H1 (cell line): Measurements from ENCODE around the gene DENND5B. TPM values are rescaled to one million over a fixed set of nuclear protein-coding genes. Genes with fewer than 3 reads are reported as not detected.

Experiments used
- CBX5 ChIP-seq: fragments of 300-800, 300-1000 bp; sonication (generic); IDR thresholded peaks from 2 replicates; pipeline ENCODE4 v1.7.1; 2016; ENCODE audit warnings: antibody characterized with exemption, low read length, low read depth
- CEBPB ChIP-seq: IDR thresholded peaks from 2 replicates; pipeline ENCODE4 v1.6.1; 2012; ENCODE audit warnings: low read depth, low read length
- CREB1 ChIP-seq: IDR thresholded peaks from 2 replicates; pipeline ENCODE4 v1.6.1; 2012; ENCODE audit warnings: inconsistent platforms
- GTF2F1 ChIP-seq: IDR thresholded peaks from 2 replicates; pipeline ENCODE4 v1.6.1; 2012; ENCODE audit warnings: low read depth, low read length, improper control_type of control experiment, borderline replicate concordance
- POLR2AphosphoS5 ChIP-seq: IDR thresholded peaks from 2 replicates; pipeline ENCODE4 v1.6.1; 2011; ENCODE audit warnings: low read depth, low read length
- RBBP5 ChIP-seq: IDR thresholded peaks from 2 replicates; pipeline ENCODE4 v1.7.1; 2012; ENCODE audit warnings: low read depth, mild to moderate bottlenecking, inconsistent platforms, low read length, moderate library complexity, borderline replicate concordance
- SUZ12 ChIP-seq: fragments of 200-600 bp; sonication (generic); IDR thresholded peaks from 2 replicates; pipeline ENCODE4 v1.6.1; 2012; ENCODE audit warnings: mild to moderate bottlenecking, inconsistent platforms, low read length, moderate library complexity, mixed read lengths
- TAF1 ChIP-seq: IDR thresholded peaks from 2 replicates; pipeline ENCODE4 v1.6.1; 2011; ENCODE audit warnings: mild to moderate bottlenecking, low read depth, low read length
- polyA plus RNA-seq, 7 experiments: library from polyadenylated mRNA; depleted of rRNA in 3 of 7; stranded (reverse) in 5 of 7; unstranded in 2 of 7; fragments of >200 nt in 5 of 7; fragments of 200-250 nt in 2 of 7; gene quantifications; 1 replicate in 5 of 7; 2 replicates in 1 of 7; 4 replicates in 1 of 7; pipeline versions ENCODE4 v1.2.1 to v1.2.3, GENCODE V29; 2011 to 2013; ENCODE audit warnings: missing spikeins in 2 of 7, mixed read lengths in 2 of 7
- total RNA-seq: library from RNA; stranded (reverse); fragmentation: NEBNext Ultra II Directional; extraction: Animal tissue kit (Norgen Biotek cat#: 25700); gene quantifications from 2 replicates; pipeline ENCODE4 v1.2.1, GENCODE V29; 2021
- TF ChIP-seq, protein P1 (sequence below): fragments of 300-600 bp; sonication (generic); IDR thresholded peaks from 2 replicates; pipeline ENCODE4 v1.7.1; 2012; ENCODE audit warnings: low read length, moderate library complexity, mild to moderate bottlenecking, inconsistent platforms; ENCODE audit not compliant: insufficient replicate concordance

Gene DENND5B
- total and polyA plus RNA-seq, 2 of the 8 experiments (the other 6 are each of a cell fraction or from before 2014, with no cell fraction given) = 13.4 to 20.2 TPM

DNA sequence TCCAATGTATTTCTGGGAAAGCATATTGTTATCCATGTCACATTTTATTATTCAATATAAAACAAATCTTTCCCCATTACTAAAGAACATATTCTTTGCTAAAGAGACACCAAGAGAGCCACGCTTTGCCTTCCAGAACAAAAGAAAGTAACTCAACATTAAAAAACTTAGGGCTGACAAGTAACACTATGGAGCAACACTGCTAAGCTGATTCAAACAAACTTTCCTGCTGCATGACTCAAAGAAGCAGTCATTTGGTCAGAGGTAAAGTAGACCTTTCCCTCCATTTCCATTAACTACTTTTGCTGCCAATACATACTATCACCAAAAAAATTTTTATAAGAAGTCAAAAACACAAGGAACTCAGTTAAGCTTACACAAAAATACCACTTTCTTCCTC, 83.0 kb downstream of the DENND5B start (continued):
- TF ChIP-seq, protein P1, sequence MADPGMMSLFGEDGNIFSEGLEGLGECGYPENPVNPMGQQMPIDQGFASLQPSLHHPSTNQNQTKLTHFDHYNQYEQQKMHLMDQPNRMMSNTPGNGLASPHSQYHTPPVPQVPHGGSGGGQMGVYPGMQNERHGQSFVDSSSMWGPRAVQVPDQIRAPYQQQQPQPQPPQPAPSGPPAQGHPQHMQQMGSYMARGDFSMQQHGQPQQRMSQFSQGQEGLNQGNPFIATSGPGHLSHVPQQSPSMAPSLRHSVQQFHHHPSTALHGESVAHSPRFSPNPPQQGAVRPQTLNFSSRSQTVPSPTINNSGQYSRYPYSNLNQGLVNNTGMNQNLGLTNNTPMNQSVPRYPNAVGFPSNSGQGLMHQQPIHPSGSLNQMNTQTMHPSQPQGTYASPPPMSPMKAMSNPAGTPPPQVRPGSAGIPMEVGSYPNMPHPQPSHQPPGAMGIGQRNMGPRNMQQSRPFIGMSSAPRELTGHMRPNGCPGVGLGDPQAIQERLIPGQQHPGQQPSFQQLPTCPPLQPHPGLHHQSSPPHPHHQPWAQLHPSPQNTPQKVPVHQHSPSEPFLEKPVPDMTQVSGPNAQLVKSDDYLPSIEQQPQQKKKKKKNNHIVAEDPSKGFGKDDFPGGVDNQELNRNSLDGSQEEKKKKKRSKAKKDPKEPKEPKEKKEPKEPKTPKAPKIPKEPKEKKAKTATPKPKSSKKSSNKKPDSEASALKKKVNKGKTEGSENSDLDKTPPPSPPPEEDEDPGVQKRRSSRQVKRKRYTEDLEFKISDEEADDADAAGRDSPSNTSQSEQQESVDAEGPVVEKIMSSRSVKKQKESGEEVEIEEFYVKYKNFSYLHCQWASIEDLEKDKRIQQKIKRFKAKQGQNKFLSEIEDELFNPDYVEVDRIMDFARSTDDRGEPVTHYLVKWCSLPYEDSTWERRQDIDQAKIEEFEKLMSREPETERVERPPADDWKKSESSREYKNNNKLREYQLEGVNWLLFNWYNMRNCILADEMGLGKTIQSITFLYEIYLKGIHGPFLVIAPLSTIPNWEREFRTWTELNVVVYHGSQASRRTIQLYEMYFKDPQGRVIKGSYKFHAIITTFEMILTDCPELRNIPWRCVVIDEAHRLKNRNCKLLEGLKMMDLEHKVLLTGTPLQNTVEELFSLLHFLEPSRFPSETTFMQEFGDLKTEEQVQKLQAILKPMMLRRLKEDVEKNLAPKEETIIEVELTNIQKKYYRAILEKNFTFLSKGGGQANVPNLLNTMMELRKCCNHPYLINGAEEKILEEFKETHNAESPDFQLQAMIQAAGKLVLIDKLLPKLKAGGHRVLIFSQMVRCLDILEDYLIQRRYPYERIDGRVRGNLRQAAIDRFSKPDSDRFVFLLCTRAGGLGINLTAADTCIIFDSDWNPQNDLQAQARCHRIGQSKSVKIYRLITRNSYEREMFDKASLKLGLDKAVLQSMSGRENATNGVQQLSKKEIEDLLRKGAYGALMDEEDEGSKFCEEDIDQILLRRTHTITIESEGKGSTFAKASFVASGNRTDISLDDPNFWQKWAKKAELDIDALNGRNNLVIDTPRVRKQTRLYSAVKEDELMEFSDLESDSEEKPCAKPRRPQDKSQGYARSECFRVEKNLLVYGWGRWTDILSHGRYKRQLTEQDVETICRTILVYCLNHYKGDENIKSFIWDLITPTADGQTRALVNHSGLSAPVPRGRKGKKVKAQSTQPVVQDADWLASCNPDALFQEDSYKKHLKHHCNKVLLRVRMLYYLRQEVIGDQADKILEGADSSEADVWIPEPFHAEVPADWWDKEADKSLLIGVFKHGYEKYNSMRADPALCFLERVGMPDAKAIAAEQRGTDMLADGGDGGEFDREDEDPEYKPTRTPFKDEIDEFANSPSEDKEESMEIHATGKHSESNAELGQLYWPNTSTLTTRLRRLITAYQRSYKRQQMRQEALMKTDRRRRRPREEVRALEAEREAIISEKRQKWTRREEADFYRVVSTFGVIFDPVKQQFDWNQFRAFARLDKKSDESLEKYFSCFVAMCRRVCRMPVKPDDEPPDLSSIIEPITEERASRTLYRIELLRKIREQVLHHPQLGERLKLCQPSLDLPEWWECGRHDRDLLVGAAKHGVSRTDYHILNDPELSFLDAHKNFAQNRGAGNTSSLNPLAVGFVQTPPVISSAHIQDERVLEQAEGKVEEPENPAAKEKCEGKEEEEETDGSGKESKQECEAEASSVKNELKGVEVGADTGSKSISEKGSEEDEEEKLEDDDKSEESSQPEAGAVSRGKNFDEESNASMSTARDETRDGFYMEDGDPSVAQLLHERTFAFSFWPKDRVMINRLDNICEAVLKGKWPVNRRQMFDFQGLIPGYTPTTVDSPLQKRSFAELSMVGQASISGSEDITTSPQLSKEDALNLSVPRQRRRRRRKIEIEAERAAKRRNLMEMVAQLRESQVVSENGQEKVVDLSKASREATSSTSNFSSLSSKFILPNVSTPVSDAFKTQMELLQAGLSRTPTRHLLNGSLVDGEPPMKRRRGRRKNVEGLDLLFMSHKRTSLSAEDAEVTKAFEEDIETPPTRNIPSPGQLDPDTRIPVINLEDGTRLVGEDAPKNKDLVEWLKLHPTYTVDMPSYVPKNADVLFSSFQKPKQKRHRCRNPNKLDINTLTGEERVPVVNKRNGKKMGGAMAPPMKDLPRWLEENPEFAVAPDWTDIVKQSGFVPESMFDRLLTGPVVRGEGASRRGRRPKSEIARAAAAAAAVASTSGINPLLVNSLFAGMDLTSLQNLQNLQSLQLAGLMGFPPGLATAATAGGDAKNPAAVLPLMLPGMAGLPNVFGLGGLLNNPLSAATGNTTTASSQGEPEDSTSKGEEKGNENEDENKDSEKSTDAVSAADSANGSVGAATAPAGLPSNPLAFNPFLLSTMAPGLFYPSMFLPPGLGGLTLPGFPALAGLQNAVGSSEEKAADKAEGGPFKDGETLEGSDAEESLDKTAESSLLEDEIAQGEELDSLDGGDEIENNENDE = no peak
- TF ChIP-seq CEBPB (no peak), RBBP5 (no peak), POLR2AphosphoS5 (no peak), SUZ12 (no peak), TAF1 (no peak), CREB1 (no peak), CBX5 (no peak), GTF2F1 (no peak)
- TF ChIP-seq, all 59 proteins: peak for 0
